Measurements from ENCODE around the gene SVBP. TPM values are rescaled to one million over a fixed set of nuclear protein-coding genes. Genes with fewer than 3 reads are reported as not detected.

Gene SVBP
- total RNA-seq, 2 experiments from 2014 or later: 18.9 to 23.1 TPM

GRCh38 chr1:42853116-42853884 lies 36.1 kb upstream of the SVBP start:
- H3K4me2 ChIP-seq (ENCODE audit: low read length): 0 out of 2 replicates have a peak overlapping the region, but pooled peaks have one; percentile 50
- POLR2A ChIA-PET: interaction anchor here (0.7 kb wide), 1 partner anchor 1799 kb away, joined by 4 read pairs; no protein-coding TSS in a partner anchor
- peaks cover 49% of the 10 kb centered on the region for H3K4me1 ChIP-seq (ENCODE audit: insufficient read depth, low read length, poor library complexity, severe bottlenecking)
- no TSS peak for BruUV-seq (replicated peaks)
- no peaks in the 10 kb centered on the region for H3K9me3 ChIP-seq (ENCODE audit: low read length)
- peak overlapping the region; percentile 50 for H3K27ac ChIP-seq (ENCODE audit: low read depth, low read length, poor library complexity, severe bottlenecking)
- TF ChIP-seq CTCF (conservative IDR thresholded peaks at IDR 0.05; ENCODE audit: low read length) (no peak), EZH2phosphoT487 (IDR thresholded peaks at IDR 0.05; ENCODE audit: borderline replicate concordance, low read depth, low read length) (no peak)
- peaks cover 10% of the 10 kb centered on the region; the same call in 1 of the 2 replicates for H3K79me2 ChIP-seq (ENCODE audit: insufficient read depth, low read depth, low read length)
- DNase-seq (ENCODE audit: low spot score): no peak
- no peaks in the 10 kb centered on the region for H4K20me1 ChIP-seq (ENCODE audit: insufficient read depth, low read length)
- intact Hi-C loops (cut with micrococcal nuclease; ENCODE audit: unreplicated experiment): no loop called here
- CTCF ChIA-PET (ENCODE audit: unreplicated experiment): no interaction called here
- H3K36me3 ChIP-seq (ENCODE audit: insufficient read depth, low read length): peaks cover 46% of the 10 kb centered on the region
- no peak overlapping the region for H3K4me3 ChIP-seq (ENCODE audit: low read depth, low read length, poor library complexity, severe bottlenecking)
- H3K9me2 ChIP-seq (ENCODE audit: insufficient read depth, low read length): no peaks in the 10 kb centered on the region
- no peak overlapping the region for H2AFZ ChIP-seq (ENCODE audit: low read length)

- Histone ChIP-seq H3K36me3 (ENCODE audit: insufficient read depth, low read length) (peaks cover 46% of the 10 kb centered on the region), H3K9me3 (ENCODE audit: low read length) (no peaks in the 10 kb centered on the region), H3K4me3 (ENCODE audit: low read depth, low read length, poor library complexity, severe bottlenecking) (no peak overlapping the region), H3K4me1 (ENCODE audit: insufficient read depth, low read length, poor library complexity, severe bottlenecking) (peaks cover 56% of the 10 kb centered on the region), H3K27ac (ENCODE audit: low read depth, low read length, poor library complexity, severe bottlenecking) (peak overlapping the region; percentile 50), H2AFZ (ENCODE audit: low read length) (no peak overlapping the region), H3K79me2 (ENCODE audit: insufficient read depth, low read depth, low read length) (peaks cover 18% of the 10 kb centered on the region), H3K9me2 (ENCODE audit: insufficient read depth, low read length) (no peaks in the 10 kb centered on the region), H3K4me2 (ENCODE audit: low read length) (peak overlapping the region; percentile 50), H4K20me1 (ENCODE audit: insufficient read depth, low read length) (no peaks in the 10 kb centered on the region)
- DNase-seq (ENCODE audit: low spot score): peak; percentile 20
- ChIA-PET POLR2A (no interaction called here), CTCF (ENCODE audit: unreplicated experiment) (no interaction called here)
- no TSS peak for BruUV-seq (replicated peaks)
- TF ChIP-seq EZH2phosphoT487 (IDR thresholded peaks at IDR 0.05; ENCODE audit: borderline replicate concordance, low read depth, low read length): no peak
- TF ChIP-seq CTCF (conservative IDR thresholded peaks at IDR 0.05; ENCODE audit: low read length): no peak
- intact Hi-C loops (cut with micrococcal nuclease; ENCODE audit: unreplicated experiment): no loop called here
These were observed 35.4 kb upstream of the SVBP start for GRCh38 chr1:42852608-42852980.

GRCh38 chr1:42851960-42852607 lies 34.9 kb upstream of the SVBP start:
- peak overlapping the region; percentile 9 for H3K4me3 ChIP-seq (ENCODE audit: low read depth, low read length, poor library complexity, severe bottlenecking)
- peaks cover 23% of the 10 kb centered on the region for H3K79me2 ChIP-seq (ENCODE audit: insufficient read depth, low read depth, low read length)
- intact Hi-C loops (cut with micrococcal nuclease; ENCODE audit: unreplicated experiment): no loop called here
- H3K36me3 ChIP-seq (ENCODE audit: insufficient read depth, low read length): peaks cover 46% of the 10 kb centered on the region
- no peaks in the 10 kb centered on the region for H3K9me3 ChIP-seq (ENCODE audit: low read length)
- CTCF ChIA-PET (ENCODE audit: unreplicated experiment): no interaction called here
- peak overlapping the region; percentile 50 for H3K27ac ChIP-seq (ENCODE audit: low read depth, low read length, poor library complexity, severe bottlenecking)
- no TSS peak for BruUV-seq (replicated peaks)
- no peak overlapping the region for H2AFZ ChIP-seq (ENCODE audit: low read length)
- POLR2A ChIA-PET: no interaction called here
- peak overlapping the region; percentile 50 for H3K4me2 ChIP-seq (ENCODE audit: low read length)
- no peaks in the 10 kb centered on the region for H3K9me2 ChIP-seq (ENCODE audit: insufficient read depth, low read length)
- peaks cover 60% of the 10 kb centered on the region for H3K4me1 ChIP-seq (ENCODE audit: insufficient read depth, low read length, poor library complexity, severe bottlenecking)
- H4K20me1 ChIP-seq (ENCODE audit: insufficient read depth, low read length): no peaks in the 10 kb centered on the region
- no peak for TF ChIP-seq EZH2phosphoT487 (IDR thresholded peaks at IDR 0.05; ENCODE audit: borderline replicate concordance, low read depth, low read length)
- no peak for TF ChIP-seq CTCF (conservative IDR thresholded peaks at IDR 0.05; ENCODE audit: low read length)
- peak; percentile 50 for DNase-seq (ENCODE audit: low spot score)
